Activated CD4-positive, CD25-positive, alpha-beta regulatory T cell treated with anti-CD3 and anti-CD28 coated beads, Interleukin-2, amount 50 U/mL, for 72 hours (primary cell): ENCODE data around the gene PCGF2.
A peak's percentile ranks its signal among the peaks of the same experiment; 100 is the strongest.

ENCODE experiments used
- DNase-seq: peaks from one replicate; pipeline ENCODE4 v3.0.0; 2021

The PCGF2 gene

DNA sequence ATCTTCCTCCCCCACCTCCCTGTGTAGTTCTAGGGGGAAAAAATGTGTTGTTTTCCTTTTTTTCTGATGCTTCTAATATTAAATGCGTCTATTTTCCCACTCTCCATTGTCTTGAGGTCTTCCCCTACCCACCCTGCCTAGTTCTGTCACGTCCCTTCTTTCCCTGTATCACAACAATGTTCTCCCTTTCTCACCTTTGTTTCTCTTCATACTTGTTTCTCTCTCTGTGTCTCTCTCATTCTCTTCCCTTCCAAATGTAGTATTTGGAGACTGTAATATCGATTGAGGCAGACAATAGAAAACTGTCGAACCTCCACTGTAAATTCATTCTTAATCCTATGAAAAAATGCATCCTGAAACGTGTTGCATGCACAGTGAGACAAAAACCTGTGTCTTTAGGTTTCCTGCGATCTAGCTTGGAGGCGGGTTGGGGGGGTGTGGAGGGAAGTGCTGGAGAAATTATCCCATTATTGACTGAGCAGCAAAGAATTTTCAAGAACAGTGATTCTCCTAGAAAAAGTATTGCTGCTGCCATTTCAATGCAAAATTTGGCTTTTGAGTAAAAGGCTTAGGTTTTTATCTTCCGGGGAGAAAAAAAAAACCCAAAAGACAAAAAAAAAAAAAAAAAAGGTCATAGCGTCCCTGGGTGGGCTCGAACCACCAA is 3.1 kb upstream of the PCGF2 start:
- no peak for DNase-seq

DNA sequence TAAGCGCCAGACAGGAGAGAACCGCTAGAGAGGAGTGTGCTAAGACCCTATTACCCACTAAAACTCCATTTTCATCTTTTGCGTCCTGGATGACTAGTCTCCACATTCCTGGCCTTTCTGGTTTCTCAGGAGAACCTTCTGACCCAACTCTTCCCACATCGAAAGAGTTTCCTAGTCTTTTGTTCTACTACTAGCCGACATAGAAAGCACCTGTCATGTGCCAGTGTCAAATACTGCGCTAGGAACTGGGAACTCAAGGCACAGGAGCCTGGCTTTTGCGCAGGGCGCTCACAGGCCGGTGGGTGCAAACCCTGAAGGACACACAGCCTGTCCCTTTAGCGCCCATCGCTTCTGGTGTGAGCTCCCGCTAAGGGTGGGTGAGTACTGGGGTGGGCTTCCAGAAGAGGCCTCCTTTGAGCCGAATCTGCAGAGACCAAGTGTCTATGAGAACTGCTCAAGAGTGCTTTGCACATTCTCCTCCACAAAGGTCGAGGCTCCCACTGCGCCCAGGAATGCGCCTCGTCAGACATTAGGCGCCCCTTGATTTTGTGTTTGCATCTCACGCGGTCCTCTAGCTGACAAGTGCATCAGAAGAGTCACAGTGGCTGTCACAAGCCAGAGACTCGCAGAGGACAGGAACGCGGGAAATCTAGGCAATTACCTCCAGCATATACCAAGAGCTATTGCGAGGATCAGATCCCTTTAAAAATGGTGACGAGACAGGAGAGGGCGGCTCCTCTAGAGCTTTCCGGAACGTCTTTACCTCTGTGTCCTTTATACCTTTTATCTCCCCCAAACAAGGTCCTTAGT is 2.4 kb upstream of the PCGF2 start:
- no peak for DNase-seq

DNA sequence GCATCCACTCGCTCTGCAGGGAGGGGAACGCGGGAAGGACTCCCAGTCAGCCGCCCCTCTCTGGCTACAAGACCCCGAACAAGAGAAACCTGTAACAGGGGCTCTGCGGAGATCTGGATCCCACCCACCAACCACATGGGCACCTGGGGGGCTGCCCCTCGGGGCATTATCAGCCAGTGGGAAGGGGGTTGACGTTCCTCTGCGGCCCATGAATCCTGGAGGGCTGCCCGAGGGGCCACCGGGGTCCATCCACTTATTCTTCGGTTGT is 1.8 kb upstream of the PCGF2 start:
- no peak for DNase-seq

DNA sequence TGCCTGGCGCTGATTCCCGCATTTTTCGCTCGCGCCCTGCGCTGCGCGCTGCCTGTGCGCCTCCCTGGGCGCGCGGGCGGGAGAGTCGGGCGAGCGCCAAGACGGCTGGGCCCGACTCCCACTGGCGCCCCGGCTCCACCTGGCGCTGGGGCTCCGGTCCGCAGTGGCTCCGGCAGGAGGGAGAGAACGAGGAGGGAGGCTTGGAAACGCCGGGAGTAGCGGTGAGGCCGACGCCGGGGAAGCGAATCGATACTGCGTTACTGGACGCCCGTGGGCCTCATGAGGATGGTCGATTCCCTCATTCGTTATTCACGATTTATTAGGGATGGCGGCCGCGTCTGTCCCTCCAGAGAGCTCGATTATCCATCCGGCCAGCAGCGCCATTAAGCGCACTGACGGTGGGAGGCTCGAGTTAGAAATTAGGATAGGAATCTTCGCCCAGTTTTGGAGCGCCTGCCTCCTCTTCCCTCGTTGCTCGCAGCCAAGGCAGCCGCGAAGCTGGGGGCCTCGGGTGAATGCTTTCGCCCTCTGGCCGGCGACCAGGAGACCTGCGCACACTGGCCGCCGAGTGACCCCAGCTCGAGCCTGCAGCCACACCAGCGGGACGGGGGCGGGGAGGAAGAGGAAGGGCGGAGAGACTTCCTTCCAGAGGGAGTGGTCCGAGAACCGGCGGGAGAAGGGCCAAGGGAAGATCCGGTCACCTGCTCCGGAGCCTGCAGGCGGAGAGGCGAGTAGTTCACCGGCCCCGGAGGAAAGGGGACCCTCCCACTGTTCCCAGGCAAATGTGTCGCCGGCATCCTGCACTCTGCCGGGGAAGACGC is 1.3 kb upstream of the PCGF2 start:
- no peak for DNase-seq

DNA sequence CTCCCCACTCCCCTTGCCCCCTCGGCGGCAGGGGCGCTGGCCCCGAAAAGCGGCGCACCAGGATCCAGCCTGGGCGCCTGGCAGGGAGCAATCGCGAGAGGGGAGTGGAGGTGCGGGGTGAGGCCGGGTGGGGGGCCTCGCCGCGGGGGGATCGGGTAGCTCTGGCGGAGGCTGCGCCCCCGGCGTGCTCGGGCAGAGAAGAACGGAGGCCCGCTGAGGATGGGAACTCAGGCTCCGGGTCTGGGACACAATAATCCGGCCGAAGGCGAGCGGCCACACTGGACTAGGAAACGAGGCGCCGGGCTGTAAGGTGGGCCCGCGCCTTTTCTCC is 721 bp upstream of the PCGF2 start:
- DNase-seq: no peak

DNA sequence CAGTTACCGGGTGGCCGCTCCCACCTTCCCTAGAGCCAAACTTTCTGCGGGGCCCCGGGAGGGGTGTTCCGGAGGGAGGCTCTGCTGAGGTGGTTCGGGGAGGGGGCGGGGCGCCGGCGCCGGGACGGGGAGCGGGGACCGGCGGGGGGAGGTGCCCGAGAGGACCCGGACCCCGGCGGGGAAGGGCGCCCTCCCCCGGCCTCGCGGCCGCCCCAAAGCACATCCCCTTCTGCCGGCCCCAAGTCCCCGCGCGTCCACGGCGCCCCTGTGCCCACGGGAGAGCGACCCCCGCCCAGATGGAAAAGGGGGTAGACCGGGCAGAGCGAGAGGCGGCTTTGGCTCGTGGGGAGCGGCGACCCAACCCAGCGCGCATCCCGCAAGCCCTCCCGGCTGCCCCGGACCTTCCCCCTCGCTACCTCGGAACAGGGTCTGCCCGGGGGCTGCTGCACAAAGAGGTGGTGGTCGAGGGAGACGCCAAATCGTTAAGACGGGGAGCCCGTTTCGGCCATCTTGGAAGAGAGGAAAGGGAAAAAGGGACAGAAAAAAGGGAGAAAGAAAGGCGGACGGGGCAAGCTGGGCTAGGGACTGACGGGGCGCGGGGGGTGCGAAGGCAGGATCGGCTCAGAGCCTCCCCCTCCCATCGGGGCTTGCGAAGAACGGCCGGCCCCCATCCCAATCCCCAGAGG is 530 bp downstream of the PCGF2 start:
- no peak for DNase-seq

DNA sequence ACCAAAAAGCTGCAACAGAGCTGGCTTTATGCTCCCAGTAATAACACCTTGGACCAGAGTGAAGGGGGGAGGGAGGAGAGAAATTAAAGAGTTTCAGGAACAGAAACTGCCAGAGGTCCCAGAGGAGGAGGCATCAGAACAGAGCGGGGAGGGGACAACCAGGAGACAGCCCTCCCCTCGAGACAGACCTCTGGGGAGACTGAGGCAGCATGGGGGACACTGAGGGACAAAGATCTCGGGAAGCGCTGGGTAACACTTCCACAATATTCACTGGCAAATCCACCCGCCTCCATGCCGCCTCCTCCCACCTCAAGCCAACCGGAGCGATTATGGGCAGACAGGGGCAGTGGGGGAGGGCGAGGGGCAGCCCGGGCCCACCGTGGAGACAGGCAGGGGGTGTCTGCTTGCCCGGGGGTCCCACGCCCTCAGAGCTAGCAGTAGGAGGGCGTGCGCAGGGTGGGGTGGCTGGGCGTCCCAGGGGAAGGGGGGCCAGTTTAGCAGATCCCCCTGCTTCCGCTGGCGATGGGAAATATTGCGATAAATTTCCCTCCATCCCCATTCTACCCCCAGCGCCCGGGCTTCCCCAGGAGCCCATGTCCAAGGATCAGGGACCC is 1.2 kb downstream of the PCGF2 start:
- no peak for DNase-seq

DNA sequence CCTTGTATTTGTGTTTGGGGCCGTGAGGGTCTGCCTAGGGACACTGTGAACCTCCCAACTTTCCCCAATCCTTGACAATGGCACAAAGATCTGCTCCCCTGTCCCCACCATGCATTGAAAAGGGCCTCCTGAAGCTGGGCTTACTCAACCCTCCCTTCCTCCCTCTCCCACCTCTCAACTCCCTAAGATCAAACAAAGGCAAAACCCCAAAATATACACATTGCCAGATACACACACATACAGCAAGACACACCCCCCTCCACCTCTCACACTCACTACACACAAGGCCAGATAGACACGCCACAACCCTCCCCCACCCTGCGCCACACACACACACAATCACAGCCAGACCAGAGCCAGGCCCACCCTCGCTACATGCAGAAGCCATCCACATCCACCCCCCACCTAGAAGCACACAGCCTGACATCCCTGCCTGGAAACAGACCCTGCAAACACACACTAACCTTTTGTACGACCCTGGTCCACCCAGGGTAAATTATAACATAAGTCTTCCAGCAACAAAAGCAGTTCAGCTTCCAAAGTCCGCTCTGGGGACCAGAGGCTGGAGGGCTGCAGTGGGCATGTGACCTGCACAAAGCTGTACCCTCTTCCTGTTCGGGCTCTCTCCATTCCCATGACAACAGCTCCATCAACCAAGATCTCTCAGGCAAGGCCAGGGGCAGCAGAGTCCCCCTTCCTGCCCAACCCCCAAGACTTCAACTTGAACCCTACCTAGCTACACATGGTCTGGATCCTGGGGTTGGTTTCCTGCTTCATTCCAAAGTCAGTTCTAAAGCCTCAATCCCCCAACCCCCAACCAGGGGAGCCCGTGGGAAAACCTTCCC is 1.9 kb downstream of the PCGF2 start:
- DNase-seq: no peak

DNA sequence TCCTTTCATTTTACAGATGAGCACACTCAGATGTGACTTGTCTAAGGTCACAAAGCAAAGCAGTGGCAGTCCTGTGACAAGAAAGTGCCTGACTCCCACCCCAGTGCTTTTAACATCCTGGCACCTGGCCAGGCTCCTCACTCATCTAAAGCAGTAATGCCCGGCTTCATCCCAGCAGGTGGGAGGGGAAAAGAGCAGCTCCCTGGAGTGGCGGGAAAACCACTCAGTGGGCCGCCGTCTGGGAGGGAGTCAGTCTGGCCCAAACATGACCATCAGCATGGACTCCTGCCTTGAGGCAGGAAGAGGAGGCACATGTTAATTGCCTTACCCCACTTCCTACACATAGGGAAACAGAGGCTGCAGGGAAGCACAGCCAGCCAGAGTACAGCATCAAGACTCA is 2.6 kb downstream of the PCGF2 start:
- DNase-seq: no peak

DNA sequence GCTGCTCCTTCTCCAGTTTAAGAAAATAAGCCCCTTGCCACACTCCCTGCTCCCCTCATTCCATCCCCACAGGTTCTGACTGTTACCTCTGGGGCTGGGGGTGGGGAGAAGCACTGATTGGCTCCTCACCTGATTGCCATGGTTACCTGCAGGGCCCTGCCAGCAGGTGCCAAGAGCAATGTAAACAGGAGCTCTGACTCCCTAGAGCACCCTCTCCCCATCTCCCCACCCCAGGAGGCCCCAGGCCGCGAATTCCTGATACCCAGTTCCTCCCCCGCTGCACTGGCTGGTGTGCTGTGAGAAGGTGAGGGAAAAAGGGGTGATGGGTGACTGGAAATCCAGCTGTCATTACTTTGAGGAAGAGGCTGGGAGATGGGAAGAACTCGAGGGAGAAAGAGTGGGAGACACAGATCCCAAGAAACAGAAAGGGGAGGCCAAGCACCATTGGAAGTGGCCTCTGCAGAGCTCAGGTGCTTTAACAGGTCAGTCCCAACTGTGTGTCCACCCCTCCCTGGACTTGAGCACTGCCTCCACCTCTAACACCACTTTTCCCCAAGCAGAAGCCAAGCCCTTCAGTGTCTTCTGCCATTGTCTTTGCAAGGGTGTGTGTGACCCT is 4.5 kb downstream of the PCGF2 start:
- DNase-seq: no peak

DNA sequence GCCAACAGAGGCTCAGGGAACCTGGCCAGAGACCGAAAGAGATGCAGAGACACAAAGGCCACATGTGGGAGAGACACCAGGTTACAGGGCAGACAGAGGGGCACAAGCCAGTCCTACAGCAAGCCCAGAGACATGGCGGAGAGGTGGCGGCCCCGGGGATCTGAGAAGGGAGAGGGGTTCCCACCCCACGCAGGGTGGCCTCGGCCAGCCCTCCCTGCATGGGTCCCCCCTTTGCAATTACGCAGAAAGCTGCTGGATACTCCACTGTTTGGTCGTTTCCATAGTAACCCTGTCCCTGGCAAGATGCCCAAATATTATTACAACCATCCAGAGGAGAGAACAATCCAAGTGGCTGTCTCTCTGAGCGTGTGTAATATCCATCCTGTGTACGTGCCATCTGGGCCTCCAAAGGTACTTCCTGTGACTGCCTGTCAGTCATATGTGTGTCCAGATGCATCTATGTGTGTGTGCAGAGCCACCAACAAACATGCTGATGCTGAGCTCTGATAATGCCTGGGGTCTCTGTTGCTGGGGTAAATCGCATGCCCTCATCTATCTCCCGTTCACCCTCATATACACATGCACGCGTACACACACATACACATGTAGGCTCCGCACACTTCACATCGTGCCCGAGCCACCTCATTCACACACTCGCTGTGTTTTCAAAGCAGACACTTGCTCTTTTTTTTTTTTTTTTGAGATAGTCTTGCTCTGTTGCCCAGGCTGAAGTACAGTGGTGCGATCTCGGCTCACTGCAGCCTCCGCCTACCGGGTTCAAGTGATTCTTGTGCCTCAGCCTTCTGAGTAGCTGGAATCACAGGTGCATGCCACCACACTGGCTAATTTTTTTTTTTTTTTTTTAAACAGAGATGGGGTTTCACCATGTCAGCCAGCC is 5.5 kb downstream of the PCGF2 start:
- no peak for DNase-seq

DNA sequence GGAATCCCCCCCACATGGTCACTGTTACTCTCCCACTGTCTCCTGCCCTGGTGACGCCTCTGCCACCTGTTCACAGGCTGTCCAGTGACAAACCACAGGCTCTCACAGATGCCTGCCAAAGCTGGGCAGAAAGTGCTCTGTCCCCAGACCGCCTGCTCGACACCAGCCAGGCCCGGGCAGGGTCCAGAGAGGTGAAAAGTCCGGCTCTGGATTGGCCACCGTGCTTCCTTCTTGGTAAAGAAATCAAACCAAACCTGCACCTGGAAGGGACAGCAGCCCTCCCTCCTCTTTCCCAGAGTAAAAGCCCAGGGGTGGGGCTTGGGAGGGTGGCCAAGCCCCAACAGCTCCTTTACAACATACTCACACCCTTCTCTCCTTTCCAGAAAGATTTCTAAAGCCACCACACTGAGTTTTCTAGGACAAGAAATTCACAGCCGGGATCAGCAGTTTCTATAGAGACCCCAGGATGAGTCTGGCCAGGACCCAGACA is 6.2 kb downstream of the PCGF2 start:
- DNase-seq: no peak

DNA sequence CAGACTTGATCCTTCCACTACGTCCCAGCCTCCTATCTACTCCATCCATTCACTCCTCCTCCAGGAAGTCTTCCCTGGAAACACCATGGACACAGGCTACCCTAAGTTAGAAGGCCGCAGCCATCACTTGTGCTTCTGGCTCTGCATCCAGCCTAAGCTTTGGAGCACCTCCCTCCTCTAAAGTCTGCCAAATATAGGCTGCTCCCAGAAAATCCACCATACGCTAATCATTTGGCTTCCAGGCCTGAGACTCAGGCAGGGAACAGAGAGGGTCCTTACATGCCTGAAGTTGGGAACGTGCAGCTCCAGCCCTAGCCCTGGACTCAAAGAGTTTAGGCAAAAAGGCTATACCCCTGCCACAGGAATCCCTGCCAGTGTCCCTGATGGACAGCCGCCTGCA is 6.7 kb downstream of the PCGF2 start:
- no peak for DNase-seq

DNA sequence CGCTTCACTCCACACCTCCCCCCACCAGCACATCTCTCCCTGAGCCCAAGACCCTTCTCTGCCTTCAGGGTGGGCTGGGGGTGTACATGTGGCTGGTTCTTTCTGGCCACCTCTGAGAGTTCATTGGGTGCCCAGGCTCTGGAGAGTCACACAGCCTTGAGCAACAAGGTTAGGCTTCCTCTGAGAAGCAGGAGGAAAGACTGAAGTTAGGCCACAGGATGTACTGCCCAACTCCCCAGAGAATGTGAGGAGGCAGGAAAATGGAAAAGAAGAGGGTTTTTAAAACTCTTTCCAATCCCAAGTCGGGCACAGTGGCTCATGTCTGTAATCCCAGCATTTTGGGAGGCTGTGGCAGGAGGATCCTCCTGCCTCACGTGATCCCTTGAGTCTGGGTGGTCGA is 7.3 kb downstream of the PCGF2 start:
- no peak for DNase-seq

DNA sequence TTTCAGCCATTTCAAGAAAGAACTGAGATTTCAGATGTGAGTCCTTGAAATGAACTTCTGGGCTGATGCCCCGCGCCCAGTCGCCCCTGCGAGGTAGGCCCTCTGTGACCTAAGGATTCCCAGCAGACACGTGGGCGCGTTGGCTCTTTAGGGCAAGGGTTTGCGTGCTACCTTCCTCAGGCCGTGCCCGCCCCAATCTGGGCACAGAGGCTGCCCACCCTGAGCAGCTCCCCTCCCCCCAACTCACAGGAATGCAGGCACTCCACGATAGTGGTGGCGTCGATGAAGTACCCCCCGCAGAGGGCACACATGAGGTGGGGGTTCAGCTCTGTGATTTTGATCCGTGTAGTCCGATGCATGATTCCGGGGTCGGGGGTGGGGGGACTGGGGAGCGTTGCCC is 8.1 kb downstream of the PCGF2 start:
- DNase-seq: no peak

DNA sequence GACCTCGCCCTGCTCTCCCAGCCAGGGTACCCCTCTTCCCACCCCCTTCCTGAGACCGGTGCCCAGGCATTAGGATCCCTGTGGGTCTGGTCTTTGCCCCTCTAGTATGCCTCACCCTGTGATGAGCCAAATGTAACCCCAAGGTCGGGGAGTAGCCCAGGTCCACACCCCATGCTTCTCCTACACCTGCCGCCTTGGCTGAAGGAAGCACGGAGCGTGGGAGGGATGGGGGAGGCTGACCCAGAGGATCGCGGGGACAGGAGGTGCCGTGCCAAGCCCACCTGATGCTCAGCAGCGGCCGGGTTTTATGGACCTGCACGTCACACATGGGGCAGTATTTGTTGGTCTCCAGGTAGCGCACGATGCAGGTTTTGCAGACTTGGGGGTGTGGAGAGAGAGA is 8.8 kb downstream of the PCGF2 start:
- no peak for DNase-seq

DNA sequence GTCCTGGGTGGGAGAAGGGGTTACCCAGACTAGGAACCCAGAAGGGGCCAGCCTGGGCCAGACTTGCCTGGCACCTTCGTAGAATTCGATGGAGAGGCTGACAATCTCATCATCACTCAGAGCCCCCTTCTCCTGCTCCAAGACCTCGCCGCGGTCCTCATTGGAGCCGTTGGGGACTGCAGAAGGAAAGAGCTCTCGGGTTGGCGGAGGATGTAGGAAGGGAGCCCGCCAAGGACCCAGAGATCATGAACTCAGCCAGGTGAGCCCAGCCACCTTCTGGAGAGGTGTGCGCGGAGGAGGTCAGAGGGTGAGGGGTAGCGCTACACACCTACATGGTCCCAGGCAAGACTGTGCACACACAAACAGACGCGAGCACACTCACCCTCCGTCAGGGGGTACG is 9.4 kb downstream of the PCGF2 start:
- DNase-seq: no peak

DNA sequence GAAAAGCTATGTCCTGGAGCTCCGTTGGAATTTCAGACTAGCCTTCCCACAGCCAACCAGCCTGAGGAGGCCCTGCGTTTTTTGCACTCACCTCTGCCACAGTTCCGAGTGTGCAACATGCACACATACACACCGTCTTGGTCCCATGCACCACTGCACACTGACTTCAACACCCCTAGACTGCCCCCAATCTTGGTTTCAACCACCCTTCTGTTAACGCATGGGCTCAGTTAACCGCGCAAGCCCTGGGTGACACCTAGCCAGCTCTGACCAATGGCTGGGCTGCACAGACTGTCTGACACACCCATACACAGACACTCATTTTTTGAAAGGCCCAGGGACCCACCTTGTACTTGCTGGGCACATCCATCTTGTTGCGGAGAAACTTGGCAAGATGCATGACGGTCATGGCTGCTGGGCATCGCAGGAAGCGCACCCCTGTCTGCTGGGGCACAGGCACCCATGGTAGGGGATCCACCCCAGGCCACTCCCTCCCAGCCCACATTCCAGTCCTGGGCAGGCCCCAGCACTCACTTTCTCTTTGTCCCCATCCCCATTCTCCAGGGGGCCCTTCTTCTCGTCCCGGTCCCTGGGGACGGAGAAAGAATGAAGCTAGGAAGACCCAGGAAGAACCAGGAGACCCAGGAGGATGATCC is 10.0 kb downstream of the PCGF2 start:
- no peak for DNase-seq

DNA sequence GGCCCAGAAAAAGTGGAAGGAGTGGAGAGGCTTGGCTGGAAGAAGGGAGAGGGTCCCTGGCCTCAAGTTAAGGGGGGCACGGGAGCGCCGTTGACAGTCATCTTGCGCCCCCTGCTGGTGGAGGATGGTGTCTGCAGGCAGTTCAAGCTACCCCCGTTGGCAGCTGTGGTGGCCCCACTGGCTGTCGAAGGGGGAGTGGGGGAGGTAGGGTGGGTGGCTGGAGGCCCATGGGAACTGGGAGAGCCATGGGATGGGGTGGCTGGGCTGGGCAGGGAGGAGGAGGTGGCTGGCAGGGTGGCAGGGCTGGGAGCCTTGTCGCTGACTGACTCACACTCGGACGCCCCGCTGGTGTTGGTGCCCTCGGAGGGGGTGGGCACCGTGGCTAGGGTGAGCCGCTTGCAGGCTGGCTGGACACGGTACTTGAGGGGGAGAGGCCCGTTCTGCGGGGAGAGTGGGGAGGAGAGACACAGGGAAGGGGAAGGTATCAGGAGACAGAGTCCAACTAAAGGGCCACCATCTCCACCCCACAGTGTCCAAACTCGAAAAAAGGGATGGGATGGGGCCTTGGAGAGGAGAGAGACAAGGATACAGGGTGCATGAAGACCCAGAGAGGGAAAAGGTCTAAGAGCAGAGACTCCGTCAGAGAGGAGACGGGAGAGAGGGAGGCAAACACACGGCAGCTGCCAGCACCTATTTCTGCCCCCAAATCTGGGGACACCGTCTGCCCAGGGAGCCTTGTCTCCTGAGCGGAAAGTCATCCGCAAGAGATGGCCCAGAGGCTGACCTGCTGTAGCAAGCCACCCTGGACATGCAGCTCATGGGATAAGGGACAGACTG is 12.8 kb downstream of the PCGF2 start:
- peak; percentile 77 for DNase-seq
